Measurements from ENCODE around the gene TCEANC.

DNA sequence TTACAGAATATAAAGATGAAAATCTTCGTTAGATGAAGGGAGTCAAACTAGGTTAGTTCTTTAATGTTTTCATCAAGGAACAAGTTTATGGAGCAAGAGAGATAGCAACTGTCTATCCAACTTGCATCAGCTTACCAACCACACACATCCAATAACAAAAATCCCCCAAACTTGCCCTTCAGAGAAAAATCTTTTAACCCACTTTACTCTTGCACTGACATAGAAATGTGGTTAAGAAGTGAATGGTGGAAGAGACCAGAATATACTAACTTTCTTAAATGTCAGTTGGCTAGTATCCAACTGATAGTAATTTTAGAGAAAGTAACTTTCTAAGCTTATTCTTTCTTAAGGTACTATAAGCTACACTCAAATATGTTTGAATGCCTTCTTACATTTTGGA lies 34.3 kb downstream of the TCEANC start:
- TF ChIP-seq HDAC2 (IDR thresholded peaks at IDR 0.05), result no peak
- TF ChIP-seq, protein P1, sequence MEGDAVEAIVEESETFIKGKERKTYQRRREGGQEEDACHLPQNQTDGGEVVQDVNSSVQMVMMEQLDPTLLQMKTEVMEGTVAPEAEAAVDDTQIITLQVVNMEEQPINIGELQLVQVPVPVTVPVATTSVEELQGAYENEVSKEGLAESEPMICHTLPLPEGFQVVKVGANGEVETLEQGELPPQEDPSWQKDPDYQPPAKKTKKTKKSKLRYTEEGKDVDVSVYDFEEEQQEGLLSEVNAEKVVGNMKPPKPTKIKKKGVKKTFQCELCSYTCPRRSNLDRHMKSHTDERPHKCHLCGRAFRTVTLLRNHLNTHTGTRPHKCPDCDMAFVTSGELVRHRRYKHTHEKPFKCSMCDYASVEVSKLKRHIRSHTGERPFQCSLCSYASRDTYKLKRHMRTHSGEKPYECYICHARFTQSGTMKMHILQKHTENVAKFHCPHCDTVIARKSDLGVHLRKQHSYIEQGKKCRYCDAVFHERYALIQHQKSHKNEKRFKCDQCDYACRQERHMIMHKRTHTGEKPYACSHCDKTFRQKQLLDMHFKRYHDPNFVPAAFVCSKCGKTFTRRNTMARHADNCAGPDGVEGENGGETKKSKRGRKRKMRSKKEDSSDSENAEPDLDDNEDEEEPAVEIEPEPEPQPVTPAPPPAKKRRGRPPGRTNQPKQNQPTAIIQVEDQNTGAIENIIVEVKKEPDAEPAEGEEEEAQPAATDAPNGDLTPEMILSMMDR (IDR thresholded peaks at IDR 0.05), result no peak
- no peak for TF ChIP-seq POLR2A (IDR thresholded peaks at IDR 0.05; ENCODE audit: low read length)
- TF ChIP-seq, protein P2, sequence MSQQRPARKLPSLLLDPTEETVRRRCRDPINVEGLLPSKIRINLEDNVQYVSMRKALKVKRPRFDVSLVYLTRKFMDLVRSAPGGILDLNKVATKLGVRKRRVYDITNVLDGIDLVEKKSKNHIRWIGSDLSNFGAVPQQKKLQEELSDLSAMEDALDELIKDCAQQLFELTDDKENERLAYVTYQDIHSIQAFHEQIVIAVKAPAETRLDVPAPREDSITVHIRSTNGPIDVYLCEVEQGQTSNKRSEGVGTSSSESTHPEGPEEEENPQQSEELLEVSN (IDR thresholded peaks at IDR 0.05; ENCODE audit: borderline replicate concordance, low read depth), result no peak
- no peak for TF ChIP-seq BHLHE40 (IDR thresholded peaks at IDR 0.05; ENCODE audit: low read depth, low read length)
- TF ChIP-seq MAFK (IDR thresholded peaks at IDR 0.05; ENCODE audit: partially characterized antibody), result no peak
- no peak for TF ChIP-seq CHD2 (IDR thresholded peaks at IDR 0.05; ENCODE audit: low read length, partially characterized antibody)
- TF ChIP-seq ZC3H11A (IDR thresholded peaks at IDR 0.05), result no peak
- TF ChIP-seq SMC3 (IDR thresholded peaks at IDR 0.05), result no peak
- TF ChIP-seq, protein P3, sequence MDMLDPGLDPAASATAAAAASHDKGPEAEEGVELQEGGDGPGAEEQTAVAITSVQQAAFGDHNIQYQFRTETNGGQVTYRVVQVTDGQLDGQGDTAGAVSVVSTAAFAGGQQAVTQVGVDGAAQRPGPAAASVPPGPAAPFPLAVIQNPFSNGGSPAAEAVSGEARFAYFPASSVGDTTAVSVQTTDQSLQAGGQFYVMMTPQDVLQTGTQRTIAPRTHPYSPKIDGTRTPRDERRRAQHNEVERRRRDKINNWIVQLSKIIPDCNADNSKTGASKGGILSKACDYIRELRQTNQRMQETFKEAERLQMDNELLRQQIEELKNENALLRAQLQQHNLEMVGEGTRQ (IDR thresholded peaks at IDR 0.05), result no peak
- TF ChIP-seq, protein P4, sequence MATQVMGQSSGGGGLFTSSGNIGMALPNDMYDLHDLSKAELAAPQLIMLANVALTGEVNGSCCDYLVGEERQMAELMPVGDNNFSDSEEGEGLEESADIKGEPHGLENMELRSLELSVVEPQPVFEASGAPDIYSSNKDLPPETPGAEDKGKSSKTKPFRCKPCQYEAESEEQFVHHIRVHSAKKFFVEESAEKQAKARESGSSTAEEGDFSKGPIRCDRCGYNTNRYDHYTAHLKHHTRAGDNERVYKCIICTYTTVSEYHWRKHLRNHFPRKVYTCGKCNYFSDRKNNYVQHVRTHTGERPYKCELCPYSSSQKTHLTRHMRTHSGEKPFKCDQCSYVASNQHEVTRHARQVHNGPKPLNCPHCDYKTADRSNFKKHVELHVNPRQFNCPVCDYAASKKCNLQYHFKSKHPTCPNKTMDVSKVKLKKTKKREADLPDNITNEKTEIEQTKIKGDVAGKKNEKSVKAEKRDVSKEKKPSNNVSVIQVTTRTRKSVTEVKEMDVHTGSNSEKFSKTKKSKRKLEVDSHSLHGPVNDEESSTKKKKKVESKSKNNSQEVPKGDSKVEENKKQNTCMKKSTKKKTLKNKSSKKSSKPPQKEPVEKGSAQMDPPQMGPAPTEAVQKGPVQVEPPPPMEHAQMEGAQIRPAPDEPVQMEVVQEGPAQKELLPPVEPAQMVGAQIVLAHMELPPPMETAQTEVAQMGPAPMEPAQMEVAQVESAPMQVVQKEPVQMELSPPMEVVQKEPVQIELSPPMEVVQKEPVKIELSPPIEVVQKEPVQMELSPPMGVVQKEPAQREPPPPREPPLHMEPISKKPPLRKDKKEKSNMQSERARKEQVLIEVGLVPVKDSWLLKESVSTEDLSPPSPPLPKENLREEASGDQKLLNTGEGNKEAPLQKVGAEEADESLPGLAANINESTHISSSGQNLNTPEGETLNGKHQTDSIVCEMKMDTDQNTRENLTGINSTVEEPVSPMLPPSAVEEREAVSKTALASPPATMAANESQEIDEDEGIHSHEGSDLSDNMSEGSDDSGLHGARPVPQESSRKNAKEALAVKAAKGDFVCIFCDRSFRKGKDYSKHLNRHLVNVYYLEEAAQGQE (IDR thresholded peaks at IDR 0.05), result no peak
- no peak for TF ChIP-seq KDM5A (IDR thresholded peaks at IDR 0.05)

All from A549 (cell line).